Endothelial cell of umbilical vein (primary cell): Measurements from ENCODE around the gene ODF4.

ENCODE experiments used
- EZH2 ChIP-seq: IDR thresholded peaks from 2 replicates; pipeline ENCODE4 v1.6.1; 2012; ENCODE audit warnings: borderline replicate concordance, low read depth, mild to moderate bottlenecking, moderate library complexity, low read length, inconsistent platforms; ENCODE audit not compliant: severe bottlenecking
- FOS ChIP-seq: IDR thresholded peaks from 2 replicates; pipeline ENCODE4 v1.6.1; 2011; ENCODE audit warnings: mild to moderate bottlenecking, low read length, moderate library complexity, borderline replicate concordance; ENCODE audit not compliant: insufficient read depth
- JUN ChIP-seq: IDR thresholded peaks from 2 replicates; pipeline ENCODE4 v1.6.1; 2011; ENCODE audit warnings: borderline replicate concordance, low read depth; ENCODE audit not compliant: insufficient read length, insufficient read depth
- POLR2A ChIP-seq: IDR thresholded peaks from 2 replicates; pipeline ENCODE4 v1.6.1; 2012; ENCODE audit warnings: low read depth, mild to moderate bottlenecking, control low read depth, low read length
- POLR2AphosphoS5 ChIP-seq: IDR thresholded peaks from 2 replicates; pipeline ENCODE4 v1.6.1; 2012; ENCODE audit warnings: low read depth, mild to moderate bottlenecking, control low read depth, low read length, moderate library complexity; ENCODE audit not compliant: insufficient read depth
- TF ChIP-seq, protein P1 (sequence below), 2 donors: IDR thresholded peaks; 1 replicate in 1 of 2; 2 replicates in 1 of 2; pipeline ENCODE4 v1.5.1; 2011; ENCODE audit warnings: low read length in 2 of 2, mild to moderate bottlenecking in 2 of 2, moderate library complexity in 2 of 2, control low read depth in 1 of 2, inconsistent platforms in 1 of 2, low read depth in 1 of 2; ENCODE audit not compliant: insufficient read depth in 1 of 2; ENCODE audit errors: extremely low read depth in 1 of 2

- TF ChIP-seq, protein P1, sequence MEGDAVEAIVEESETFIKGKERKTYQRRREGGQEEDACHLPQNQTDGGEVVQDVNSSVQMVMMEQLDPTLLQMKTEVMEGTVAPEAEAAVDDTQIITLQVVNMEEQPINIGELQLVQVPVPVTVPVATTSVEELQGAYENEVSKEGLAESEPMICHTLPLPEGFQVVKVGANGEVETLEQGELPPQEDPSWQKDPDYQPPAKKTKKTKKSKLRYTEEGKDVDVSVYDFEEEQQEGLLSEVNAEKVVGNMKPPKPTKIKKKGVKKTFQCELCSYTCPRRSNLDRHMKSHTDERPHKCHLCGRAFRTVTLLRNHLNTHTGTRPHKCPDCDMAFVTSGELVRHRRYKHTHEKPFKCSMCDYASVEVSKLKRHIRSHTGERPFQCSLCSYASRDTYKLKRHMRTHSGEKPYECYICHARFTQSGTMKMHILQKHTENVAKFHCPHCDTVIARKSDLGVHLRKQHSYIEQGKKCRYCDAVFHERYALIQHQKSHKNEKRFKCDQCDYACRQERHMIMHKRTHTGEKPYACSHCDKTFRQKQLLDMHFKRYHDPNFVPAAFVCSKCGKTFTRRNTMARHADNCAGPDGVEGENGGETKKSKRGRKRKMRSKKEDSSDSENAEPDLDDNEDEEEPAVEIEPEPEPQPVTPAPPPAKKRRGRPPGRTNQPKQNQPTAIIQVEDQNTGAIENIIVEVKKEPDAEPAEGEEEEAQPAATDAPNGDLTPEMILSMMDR (IDR thresholded peaks at IDR 0.05; ENCODE audit: extremely low read depth in 1 of 2, insufficient read depth in 1 of 2, low read depth in 1 of 2, low read length in 2 of 2) = no peak
- TF ChIP-seq FOS = no peak
- no peak for TF ChIP-seq POLR2A
- TF ChIP-seq POLR2AphosphoS5 = no peak
- no peak for TF ChIP-seq EZH2
- no peak for TF ChIP-seq JUN
Measured at GRCh38 chr17:8362651-8363332, 23.2 kb downstream of the ODF4 start.
